SK-N-SH (cell line): ENCODE measurements around the gene SPOUT1. TPM values are rescaled to one million over a fixed set of nuclear protein-coding genes. Genes with fewer than 3 reads are reported as not detected.

Experiments used
- CTCF ChIA-PET: fragments of 300-600, 350-600 bp; formaldehyde crosslinking; extraction: SDS; loops from one replicate; lab custom pipeline; 2021; lab: Yijun Ruan, JAX
- POLR2A ChIA-PET: fragments of 350-600 bp; sonication (Branson Sonifier 250); formaldehyde crosslinking; extraction: SDS; loops from one replicate; lab custom pipeline; 2020; ENCODE audit warnings: antibody characterized with exemption, inconsistent platforms; lab: Yijun Ruan, JAX
- DNase-seq: peaks from one replicate; pipeline ENCODE4 v3.0.0; 2012
- H2AFZ ChIP-seq: fragments of 200-600 bp; sonication (generic); 2 replicates; pipeline ENCODE4 v1.8.1; 2016; ENCODE audit warnings: antibody characterized with exemption, mild to moderate bottlenecking, low read depth
- H3F3A ChIP-seq: fragments of 200-600 bp; sonication (generic); replicated peaks from 2 replicates; pipeline ENCODE3; 2016; ENCODE audit warnings: antibody characterized with exemption, mild to moderate bottlenecking; ENCODE audit not compliant: insufficient read depth
- H3K27ac ChIP-seq, 2 experiments: fragments of 200-500 bp in 1 of 2; fragments of 200-600 bp in 1 of 2; sonication (Bioruptor generic) in 1 of 2; sonication (generic), shearing (Covaris generic) in 1 of 2; 2 replicates each; pipeline versions ENCODE4 v1.5.1 to v1.6.1; 2014 to 2016; ENCODE audit warnings: low read depth in 2 of 2, inconsistent platforms in 1 of 2, low read length in 1 of 2, mild to moderate bottlenecking in 1 of 2, mixed read lengths in 1 of 2
- H3K27me3 ChIP-seq: fragments of 200-600 bp; sonication (generic), shearing (Covaris generic); 2 replicates; pipeline ENCODE4 v1.6.1; 2016; ENCODE audit warnings: mixed run types; ENCODE audit not compliant: insufficient read depth
- H3K36me3 ChIP-seq, 2 experiments: fragments of 200-500 bp in 1 of 2; fragments of 200-600 bp in 1 of 2; sonication (Bioruptor generic) in 1 of 2; sonication (generic) in 1 of 2; replicated peaks in 1 of 2; 2 replicates each; pipeline versions ENCODE3 to v1.5.1; 2014 to 2016; ENCODE audit warnings: low read length in 1 of 2, mild to moderate bottlenecking in 1 of 2; ENCODE audit not compliant: insufficient read depth in 2 of 2, control insufficient read depth in 1 of 2
- H3K4me1 ChIP-seq, 2 experiments: fragments of 200-500 bp in 1 of 2; fragments of 200-600 bp in 1 of 2; sonication (Bioruptor generic) in 1 of 2; sonication (generic), shearing (Covaris generic) in 1 of 2; 2 replicates each; pipeline versions ENCODE4 v1.5.1 to v1.6.1; 2014 to 2016; ENCODE audit warnings: low read depth in 1 of 2, low read length in 1 of 2, mixed run types in 1 of 2; ENCODE audit not compliant: insufficient read depth in 2 of 2, control insufficient read depth in 1 of 2
- H3K4me2 ChIP-seq: fragments of 200-600 bp; sonication (generic), shearing (Covaris generic); 2 replicates; pipeline ENCODE4 v1.6.1; 2017; ENCODE audit warnings: mixed run types
- H3K4me3 ChIP-seq, 2 experiments: fragments of 200-500 bp in 1 of 2; fragments of 200-600 bp in 1 of 2; sonication (Bioruptor generic) in 1 of 2; sonication (generic), shearing (Covaris generic) in 1 of 2; 2 replicates each; pipeline versions ENCODE4 v1.5.1 to v1.8.1; 2014 to 2016; ENCODE audit warnings: low read depth in 2 of 2, inconsistent platforms in 1 of 2, low read length in 1 of 2, mild to moderate bottlenecking in 1 of 2, mixed read lengths in 1 of 2, moderate library complexity in 1 of 2
- H3K79me2 ChIP-seq: fragments of 200-600 bp; sonication (generic); 2 replicates; pipeline ENCODE4 v1.8.1; 2017; ENCODE audit warnings: mild to moderate bottlenecking; ENCODE audit not compliant: insufficient read depth
- H3K9ac ChIP-seq: fragments of 200-600 bp; sonication (generic); 2 replicates; pipeline ENCODE4 v1.6.1; 2017; ENCODE audit warnings: mixed run types
- H3K9me2 ChIP-seq: fragments of 200-600 bp; sonication (generic); 2 replicates; pipeline ENCODE4 v1.6.1; 2017; ENCODE audit warnings: mixed run types
- H3K9me3 ChIP-seq: fragments of 200-600 bp; sonication (generic); 2 replicates; pipeline ENCODE4 v1.6.1; 2017; ENCODE audit warnings: mixed run types, mild to moderate bottlenecking, moderate library complexity
- H4K20me1 ChIP-seq: fragments of 200-600 bp; sonication (generic); 2 replicates; pipeline ENCODE4 v1.6.1; 2017; ENCODE audit warnings: mild to moderate bottlenecking, mixed run types; ENCODE audit not compliant: insufficient read depth
- CHD2 ChIP-seq: fragments of 150-350 bp; IDR thresholded peaks from 2 replicates; pipeline ENCODE4 v1.6.1; 2018; ENCODE audit warnings: low read length; ENCODE audit not compliant: partially characterized antibody
- ELF1 ChIP-seq: IDR thresholded peaks from 2 replicates; pipeline ENCODE4 v1.4.0; 2012
- EP300 ChIP-seq, 2 experiments: IDR thresholded peaks; 2 replicates each; pipeline versions ENCODE4 v1.4.0 to v1.6.1; 2012; ENCODE audit warnings: borderline replicate concordance in 1 of 2, low read depth in 1 of 2, low read length in 1 of 2
- EZH2phosphoT487 ChIP-seq: fragments of 200-600 bp; sonication (generic); IDR thresholded peaks from 2 replicates; pipeline ENCODE4 v1.6.1; 2017; ENCODE audit warnings: low read depth, mixed run types, mild to moderate bottlenecking, antibody characterized with exemption, moderate library complexity, borderline replicate concordance
- GABPA ChIP-seq: IDR thresholded peaks from 2 replicates; pipeline ENCODE4 v1.4.0; 2012; ENCODE audit warnings: low read depth, mild to moderate bottlenecking
- MEF2A ChIP-seq: IDR thresholded peaks from 2 replicates; pipeline ENCODE4 v1.4.0; 2012; ENCODE audit warnings: low read depth, borderline replicate concordance
- MXI1 ChIP-seq: IDR thresholded peaks from 2 replicates; pipeline ENCODE4 v1.6.1; 2012; ENCODE audit warnings: mild to moderate bottlenecking, low read depth, low read length, improper control_type of control experiment
- NFIC ChIP-seq: IDR thresholded peaks from 2 replicates; pipeline ENCODE4 v1.4.0; 2012; ENCODE audit warnings: borderline replicate concordance
- NRF1 ChIP-seq: IDR thresholded peaks from 2 replicates; pipeline ENCODE4 v1.6.1; 2012; ENCODE audit warnings: low read depth, mild to moderate bottlenecking, low read length
- POLR2AphosphoS5 ChIP-seq: IDR thresholded peaks from 2 replicates; pipeline ENCODE4 v1.6.1; 2012; ENCODE audit warnings: low read depth, low read length
- RAD21 ChIP-seq: IDR thresholded peaks from 2 replicates; pipeline ENCODE4 v1.6.1; 2012; ENCODE audit warnings: mild to moderate bottlenecking, low read length
- RFX5 ChIP-seq: IDR thresholded peaks from 2 replicates; pipeline ENCODE4 v1.6.1; 2012; ENCODE audit warnings: mild to moderate bottlenecking, improper control_type of control experiment, low read length
- SIN3A ChIP-seq: IDR thresholded peaks from 2 replicates; pipeline ENCODE4 v1.6.1; 2012; ENCODE audit warnings: low read depth, mild to moderate bottlenecking, low read length, moderate library complexity, borderline replicate concordance
- SMC3 ChIP-seq: IDR thresholded peaks from 2 replicates; pipeline ENCODE4 v1.6.1; 2012; ENCODE audit warnings: low read depth, low read length, improper control_type of control experiment
- TAF1 ChIP-seq: IDR thresholded peaks from 2 replicates; pipeline ENCODE4 v1.6.1; 2012; ENCODE audit warnings: low read depth, mild to moderate bottlenecking, low read length, moderate library complexity, borderline replicate concordance
- TCF12 ChIP-seq: IDR thresholded peaks from 2 replicates; pipeline ENCODE4 v1.4.0; 2012
- WGBS: methylation state at CpG from one replicate; pipeline ENCODE4 v1.1.6; 2017; ENCODE audit warnings: low lambda C conversion rate; 5-methylcytosine and 5-hydroxymethylcytosine counted together
- polyA plus RNA-seq, 3 experiments: library from polyadenylated mRNA; depleted of rRNA; stranded (reverse); fragments of >200 nt; gene quantifications; 2 replicates each; pipeline ENCODE4 v1.2.3, GENCODE V29; 2012
- TF ChIP-seq, protein P1 (sequence below): IDR thresholded peaks from 2 replicates; pipeline ENCODE4 v1.4.0; 2012; ENCODE audit warnings: low read depth
- TF ChIP-seq, protein P2 (sequence below): fragments of 200-600 bp; sonication (generic); IDR thresholded peaks from 2 replicates; pipeline ENCODE4 v1.6.1; 2017; ENCODE audit warnings: antibody characterized with exemption, mild to moderate bottlenecking, moderate library complexity
- TF ChIP-seq, protein P3 (sequence below): fragments of 150-350 bp; IDR thresholded peaks from 2 replicates; pipeline ENCODE4 v1.6.1; 2017; ENCODE audit warnings: antibody characterized with exemption, low read length, low read depth, borderline replicate concordance
- TF ChIP-seq, protein P4 (sequence below): fragments of 150-350 bp; IDR thresholded peaks from 2 replicates; pipeline ENCODE4 v1.6.1; 2016; ENCODE audit warnings: mild to moderate bottlenecking, low read depth, low read length

SPOUT1 gene
- polyA plus RNA-seq, 1 of the 3 experiments (the other 2 are of a cell fraction): 44.2 TPM

DNA sequence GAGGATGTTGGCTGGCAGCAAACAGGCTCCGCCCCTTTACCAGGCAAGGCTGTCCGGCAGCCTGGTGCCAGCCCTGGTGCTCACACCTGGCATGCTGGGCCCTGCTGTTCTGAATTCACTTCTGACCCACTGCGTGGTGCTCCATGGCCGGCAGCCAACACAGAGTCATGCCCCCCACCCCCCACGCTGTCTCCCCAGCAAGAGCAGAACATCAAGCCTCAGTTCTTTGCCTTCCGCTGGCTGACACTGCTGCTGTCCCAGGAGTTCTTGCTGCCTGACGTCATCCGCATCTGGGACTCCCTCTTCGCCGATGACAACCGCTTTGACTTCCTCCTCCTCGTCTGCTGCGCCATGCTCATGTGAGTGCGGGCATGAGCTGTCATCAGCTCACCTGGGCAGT lies 23.9 kb downstream of the SPOUT1 start:
- no peak overlapping the region for H2AFZ ChIP-seq
- CTCF ChIA-PET: interaction anchor here (2.8 kb wide), 1 partner anchor 13 kb away, joined by 8 read pairs; the partner anchor contains the start of gene ENDOG

DNA sequence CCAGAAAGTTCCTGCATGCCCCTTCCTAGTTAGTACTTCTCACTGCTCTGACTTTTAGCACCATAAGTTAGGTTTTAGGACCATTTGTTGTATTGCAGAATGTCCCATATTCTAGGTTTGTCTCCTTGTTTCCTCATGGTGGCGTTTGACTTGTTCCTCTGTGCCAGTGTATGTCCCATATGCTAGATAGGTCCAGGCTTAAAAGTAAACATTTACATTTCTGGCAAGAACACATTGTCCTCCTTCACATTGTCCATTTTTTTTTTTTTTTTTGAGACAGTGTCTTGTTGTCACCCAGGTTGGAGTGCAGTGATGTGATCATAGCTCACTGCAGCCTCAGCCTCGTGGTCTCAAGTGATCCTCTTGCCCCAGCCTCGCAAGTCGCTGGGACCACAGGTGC lies 27.1 kb downstream of the SPOUT1 start:
- H3K4me2 ChIP-seq: no peak overlapping the region
- H3K9ac ChIP-seq: no peak overlapping the region
- no peak overlapping the region for H3K27ac ChIP-seq
- WGBS: 93% methylated on average over 4 of the region's 4 CpGs
- peaks cover 41 to 45% of the 10 kb centered on the region in 2 experiments for H3K36me3 ChIP-seq
- no peaks in the 10 kb centered on the region for H4K20me1 ChIP-seq
- H3K79me2 ChIP-seq: no peaks in the 10 kb centered on the region
- no peaks in the 10 kb centered on the region for H3F3A ChIP-seq
- CTCF ChIA-PET: interaction anchor here (1.5 kb wide), 1 partner anchor 16 kb away, joined by 7 read pairs; the partner anchor contains the start of gene ENDOG
- no peak overlapping the region for H2AFZ ChIP-seq
- POLR2A ChIA-PET: no interaction called here
- H3K9me2 ChIP-seq: no peaks in the 10 kb centered on the region
- H3K9me3 ChIP-seq: no peaks in the 10 kb centered on the region
- no peaks in the 10 kb centered on the region for H3K4me1 ChIP-seq
- no peak for DNase-seq
- no peaks in the 10 kb centered on the region for H3K27me3 ChIP-seq
- H3K4me3 ChIP-seq: no peak overlapping the region
- TF ChIP-seq NFIC (no peak), POLR2AphosphoS5 (no peak), NRF1 (no peak), MEF2A (no peak), TCF12 (no peak), EP300 (IDR thresholded peaks at IDR 0.05; ENCODE audit: borderline replicate concordance in 1 of 2, low read depth in 1 of 2, low read length in 1 of 2) (no peak), GABPA (no peak), MXI1 (no peak), ELF1 (no peak), EZH2phosphoT487 (no peak), RAD21 (no peak), TAF1 (no peak), SMC3 (no peak), CHD2 (no peak)
- TF ChIP-seq, protein P1, sequence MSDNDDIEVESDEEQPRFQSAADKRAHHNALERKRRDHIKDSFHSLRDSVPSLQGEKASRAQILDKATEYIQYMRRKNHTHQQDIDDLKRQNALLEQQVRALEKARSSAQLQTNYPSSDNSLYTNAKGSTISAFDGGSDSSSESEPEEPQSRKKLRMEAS: no peak
- TF ChIP-seq, protein P2, sequence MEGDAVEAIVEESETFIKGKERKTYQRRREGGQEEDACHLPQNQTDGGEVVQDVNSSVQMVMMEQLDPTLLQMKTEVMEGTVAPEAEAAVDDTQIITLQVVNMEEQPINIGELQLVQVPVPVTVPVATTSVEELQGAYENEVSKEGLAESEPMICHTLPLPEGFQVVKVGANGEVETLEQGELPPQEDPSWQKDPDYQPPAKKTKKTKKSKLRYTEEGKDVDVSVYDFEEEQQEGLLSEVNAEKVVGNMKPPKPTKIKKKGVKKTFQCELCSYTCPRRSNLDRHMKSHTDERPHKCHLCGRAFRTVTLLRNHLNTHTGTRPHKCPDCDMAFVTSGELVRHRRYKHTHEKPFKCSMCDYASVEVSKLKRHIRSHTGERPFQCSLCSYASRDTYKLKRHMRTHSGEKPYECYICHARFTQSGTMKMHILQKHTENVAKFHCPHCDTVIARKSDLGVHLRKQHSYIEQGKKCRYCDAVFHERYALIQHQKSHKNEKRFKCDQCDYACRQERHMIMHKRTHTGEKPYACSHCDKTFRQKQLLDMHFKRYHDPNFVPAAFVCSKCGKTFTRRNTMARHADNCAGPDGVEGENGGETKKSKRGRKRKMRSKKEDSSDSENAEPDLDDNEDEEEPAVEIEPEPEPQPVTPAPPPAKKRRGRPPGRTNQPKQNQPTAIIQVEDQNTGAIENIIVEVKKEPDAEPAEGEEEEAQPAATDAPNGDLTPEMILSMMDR: no peak
- TF ChIP-seq, protein P3, sequence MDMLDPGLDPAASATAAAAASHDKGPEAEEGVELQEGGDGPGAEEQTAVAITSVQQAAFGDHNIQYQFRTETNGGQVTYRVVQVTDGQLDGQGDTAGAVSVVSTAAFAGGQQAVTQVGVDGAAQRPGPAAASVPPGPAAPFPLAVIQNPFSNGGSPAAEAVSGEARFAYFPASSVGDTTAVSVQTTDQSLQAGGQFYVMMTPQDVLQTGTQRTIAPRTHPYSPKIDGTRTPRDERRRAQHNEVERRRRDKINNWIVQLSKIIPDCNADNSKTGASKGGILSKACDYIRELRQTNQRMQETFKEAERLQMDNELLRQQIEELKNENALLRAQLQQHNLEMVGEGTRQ: no peak
- TF ChIP-seq, protein P4, sequence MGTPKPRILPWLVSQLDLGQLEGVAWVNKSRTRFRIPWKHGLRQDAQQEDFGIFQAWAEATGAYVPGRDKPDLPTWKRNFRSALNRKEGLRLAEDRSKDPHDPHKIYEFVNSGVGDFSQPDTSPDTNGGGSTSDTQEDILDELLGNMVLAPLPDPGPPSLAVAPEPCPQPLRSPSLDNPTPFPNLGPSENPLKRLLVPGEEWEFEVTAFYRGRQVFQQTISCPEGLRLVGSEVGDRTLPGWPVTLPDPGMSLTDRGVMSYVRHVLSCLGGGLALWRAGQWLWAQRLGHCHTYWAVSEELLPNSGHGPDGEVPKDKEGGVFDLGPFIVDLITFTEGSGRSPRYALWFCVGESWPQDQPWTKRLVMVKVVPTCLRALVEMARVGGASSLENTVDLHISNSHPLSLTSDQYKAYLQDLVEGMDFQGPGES: no peak

More for the DNA sequence above, 23.9 kb downstream of the SPOUT1 start:
- WGBS: 95% methylated on average over 12 of the region's 14 CpGs
- no peak for TF ChIP-seq NFIC
- TF ChIP-seq NRF1: no peak
- no peak for TF ChIP-seq POLR2AphosphoS5
- no peak for TF ChIP-seq MXI1
- TF ChIP-seq SIN3A: no peak
- TF ChIP-seq RFX5: no peak
- TF ChIP-seq, protein P1: no peak
- Histone ChIP-seq H3K9me3 (no peaks in the 10 kb centered on the region), H3K79me2 (no peaks in the 10 kb centered on the region), H3K36me3 (peaks cover 26 to 29% of the 10 kb centered on the region in 2 experiments), H3K9ac (no peak overlapping the region), H3K4me3 (no peak overlapping the region), H3K4me2 (no peak overlapping the region), H3K27ac (no peak overlapping the region), H3K27me3 (no peaks in the 10 kb centered on the region), H3K9me2 (no peaks in the 10 kb centered on the region), H4K20me1 (no peaks in the 10 kb centered on the region), H3F3A (no peaks in the 10 kb centered on the region), H3K4me1 (no peaks in the 10 kb centered on the region)
- POLR2A ChIA-PET: no interaction called here
- no peak for DNase-seq
